IMR-90 (cell line): ENCODE measurements around the gene SLC9A9.

Experiments
- CEBPB ChIP-seq: IDR thresholded peaks from 2 replicates; pipeline ENCODE4 v1.6.1; 2012; ENCODE audit warnings: low read depth, low read length, improper control_type of control experiment
- CHD1 ChIP-seq: IDR thresholded peaks from 2 replicates; pipeline ENCODE4 v1.6.1; 2012; ENCODE audit warnings: low read depth, low read length, improper control_type of control experiment
- MAZ ChIP-seq: IDR thresholded peaks from 2 replicates; pipeline ENCODE4 v1.6.1; 2012; ENCODE audit warnings: low read depth, mild to moderate bottlenecking, low read length, improper control_type of control experiment, moderate library complexity, borderline replicate concordance
- MXI1 ChIP-seq: IDR thresholded peaks from 2 replicates; pipeline ENCODE4 v1.6.1; 2012; ENCODE audit warnings: low read depth, mild to moderate bottlenecking, low read length, moderate library complexity, borderline replicate concordance
- POLR2A ChIP-seq: IDR thresholded peaks from 2 replicates; pipeline ENCODE4 v1.6.1; 2012; ENCODE audit warnings: mild to moderate bottlenecking, low read depth, low read length
- RAD21 ChIP-seq: IDR thresholded peaks from 2 replicates; pipeline ENCODE4 v1.6.1; 2012; ENCODE audit warnings: low read length, improper control_type of control experiment
- TF ChIP-seq, protein P1 (sequence below): conservative IDR thresholded peaks from 2 replicates; pipeline ENCODE4 v1.5.1; 2012; ENCODE audit warnings: mild to moderate bottlenecking, low read depth, low read length, improper control_type of control experiment
- TF ChIP-seq, protein P2 (sequence below): fragments of 150-350 bp; IDR thresholded peaks from 2 replicates; pipeline ENCODE4 v1.6.1; 2017; ENCODE audit warnings: mild to moderate bottlenecking, antibody characterized with exemption, low read length, low read depth

DNA sequence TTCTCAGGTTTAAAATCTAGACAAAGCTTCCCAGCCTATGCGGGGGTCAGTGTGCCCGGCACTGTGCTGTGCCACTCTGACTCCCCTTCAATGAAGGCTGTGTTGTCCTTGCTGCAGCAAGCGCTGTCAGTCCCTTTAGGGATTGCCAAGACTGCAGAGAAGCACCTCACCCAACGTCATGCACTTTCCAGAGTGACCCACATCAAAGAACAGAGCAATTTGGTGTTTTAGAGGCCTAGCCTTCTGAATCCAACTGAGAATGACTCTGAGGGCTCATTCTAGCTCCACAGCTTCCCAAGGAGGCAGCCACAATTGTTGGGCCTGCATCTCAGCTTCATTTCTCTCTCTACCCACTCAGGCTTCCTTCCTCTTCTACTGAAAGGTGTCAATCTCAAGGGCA is 26.4 kb downstream of the SLC9A9 start:
- TF ChIP-seq POLR2A (no peak), RAD21 (no peak), MXI1 (no peak), CEBPB (no peak), CHD1 (no peak), MAZ (no peak)
- TF ChIP-seq, protein P1, sequence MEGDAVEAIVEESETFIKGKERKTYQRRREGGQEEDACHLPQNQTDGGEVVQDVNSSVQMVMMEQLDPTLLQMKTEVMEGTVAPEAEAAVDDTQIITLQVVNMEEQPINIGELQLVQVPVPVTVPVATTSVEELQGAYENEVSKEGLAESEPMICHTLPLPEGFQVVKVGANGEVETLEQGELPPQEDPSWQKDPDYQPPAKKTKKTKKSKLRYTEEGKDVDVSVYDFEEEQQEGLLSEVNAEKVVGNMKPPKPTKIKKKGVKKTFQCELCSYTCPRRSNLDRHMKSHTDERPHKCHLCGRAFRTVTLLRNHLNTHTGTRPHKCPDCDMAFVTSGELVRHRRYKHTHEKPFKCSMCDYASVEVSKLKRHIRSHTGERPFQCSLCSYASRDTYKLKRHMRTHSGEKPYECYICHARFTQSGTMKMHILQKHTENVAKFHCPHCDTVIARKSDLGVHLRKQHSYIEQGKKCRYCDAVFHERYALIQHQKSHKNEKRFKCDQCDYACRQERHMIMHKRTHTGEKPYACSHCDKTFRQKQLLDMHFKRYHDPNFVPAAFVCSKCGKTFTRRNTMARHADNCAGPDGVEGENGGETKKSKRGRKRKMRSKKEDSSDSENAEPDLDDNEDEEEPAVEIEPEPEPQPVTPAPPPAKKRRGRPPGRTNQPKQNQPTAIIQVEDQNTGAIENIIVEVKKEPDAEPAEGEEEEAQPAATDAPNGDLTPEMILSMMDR, result no peak
- TF ChIP-seq, protein P2, sequence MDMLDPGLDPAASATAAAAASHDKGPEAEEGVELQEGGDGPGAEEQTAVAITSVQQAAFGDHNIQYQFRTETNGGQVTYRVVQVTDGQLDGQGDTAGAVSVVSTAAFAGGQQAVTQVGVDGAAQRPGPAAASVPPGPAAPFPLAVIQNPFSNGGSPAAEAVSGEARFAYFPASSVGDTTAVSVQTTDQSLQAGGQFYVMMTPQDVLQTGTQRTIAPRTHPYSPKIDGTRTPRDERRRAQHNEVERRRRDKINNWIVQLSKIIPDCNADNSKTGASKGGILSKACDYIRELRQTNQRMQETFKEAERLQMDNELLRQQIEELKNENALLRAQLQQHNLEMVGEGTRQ, result no peak
